ENCODE data around the gene RAPSN.
A peak's percentile ranks its signal among the peaks of the same experiment; 100 is the strongest.

The RAPSN gene

GRCh38 chr11:47410370-47411264 lies 38.3 kb downstream of the RAPSN start:
- H3K4me3 ChIP-seq (ENCODE audit: low read depth, low read length) = no peak overlapping the region
- TF ChIP-seq CTCF (IDR thresholded peaks at IDR 0.05; ENCODE audit: insufficient read depth, low read depth, low read length, missing control alignments) = no peak
- no peak for DNase-seq (ENCODE audit: low read depth)

GRCh38 chr11:47409440-47410369 lies 39.2 kb downstream of the RAPSN start:
- no peak for DNase-seq (ENCODE audit: low read depth)
- no peak for TF ChIP-seq CTCF (IDR thresholded peaks at IDR 0.05; ENCODE audit: insufficient read depth, low read depth, low read length, missing control alignments)
- H3K4me3 ChIP-seq (ENCODE audit: low read depth, low read length) = no peak overlapping the region

- no peak for TF ChIP-seq CTCF (IDR thresholded peaks at IDR 0.05; ENCODE audit: insufficient read depth, low read depth, low read length, missing control alignments)
- peak overlapping the region; percentile 58 for H3K4me3 ChIP-seq (ENCODE audit: low read depth, low read length)
- DNase-seq (ENCODE audit: low read depth) = no peak
Measured at GRCh38 chr11:47408598-47409439, 40.1 kb downstream of the RAPSN start.

GRCh38 chr11:47407746-47408590 lies 41.0 kb downstream of the RAPSN start, which contains the start of gene SLC39A13:
Gene SLC39A13 (plus strand): TSS chr11:47408590. CDS start chr11:47410095, 1,505 bp downstream.
- peak; percentile 99 for DNase-seq (ENCODE audit: low read depth)
- H3K4me3 ChIP-seq (ENCODE audit: low read depth, low read length) = peak within 1 kb of the TSS; percentile 77
- TF ChIP-seq CTCF (IDR thresholded peaks at IDR 0.05; ENCODE audit: insufficient read depth, low read depth, low read length, missing control alignments) = peak; percentile 85

GRCh38 chr11:47406896-47407745 lies 41.8 kb downstream of the RAPSN start:
- no peak for TF ChIP-seq CTCF (IDR thresholded peaks at IDR 0.05; ENCODE audit: insufficient read depth, low read depth, low read length, missing control alignments)
- H3K4me3 ChIP-seq (ENCODE audit: low read depth, low read length) = peak overlapping the region; percentile 77
- peak; percentile 43 for DNase-seq (ENCODE audit: low read depth)

Measured in GM12865 (cell line).